DMS79 treated with DMSO at 0.1 percent for 48 hours (cell line): ENCODE results near the gene SEL1L3.
A peak's percentile ranks its signal among the peaks of the same experiment; 100 is the strongest.
"Not testable (repeated sequence)": the region's sequence is repeated elsewhere in the genome, so short reads cannot be mapped to it uniquely, and the experiment has no call there.

ENCODE experiments used
- DNase-seq: peaks from one replicate; lab custom pipeline; 2025; lab: John Stamatoyannopoulos, UW

The SEL1L3 gene

DNA sequence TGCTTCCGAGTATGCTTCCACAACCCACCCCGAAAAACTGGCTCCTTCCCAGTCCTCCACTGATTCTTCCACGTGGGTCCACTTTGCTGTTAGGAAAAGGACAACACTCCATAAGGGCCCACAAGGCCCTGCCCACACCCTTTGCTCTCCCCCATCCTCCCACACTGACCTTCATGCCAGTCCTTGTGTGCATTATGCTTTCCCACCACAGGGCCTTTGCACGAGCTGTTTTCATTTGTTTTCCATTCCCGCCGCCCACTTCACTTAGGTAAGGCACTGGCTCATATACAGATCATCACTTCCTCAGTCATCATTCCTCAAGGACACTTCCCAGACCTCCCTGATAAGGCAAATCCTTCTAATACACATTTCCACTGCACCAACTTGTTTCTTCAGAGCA is 16.8 kb upstream of the SEL1L3 start:
- DNase-seq: no peak

DNA sequence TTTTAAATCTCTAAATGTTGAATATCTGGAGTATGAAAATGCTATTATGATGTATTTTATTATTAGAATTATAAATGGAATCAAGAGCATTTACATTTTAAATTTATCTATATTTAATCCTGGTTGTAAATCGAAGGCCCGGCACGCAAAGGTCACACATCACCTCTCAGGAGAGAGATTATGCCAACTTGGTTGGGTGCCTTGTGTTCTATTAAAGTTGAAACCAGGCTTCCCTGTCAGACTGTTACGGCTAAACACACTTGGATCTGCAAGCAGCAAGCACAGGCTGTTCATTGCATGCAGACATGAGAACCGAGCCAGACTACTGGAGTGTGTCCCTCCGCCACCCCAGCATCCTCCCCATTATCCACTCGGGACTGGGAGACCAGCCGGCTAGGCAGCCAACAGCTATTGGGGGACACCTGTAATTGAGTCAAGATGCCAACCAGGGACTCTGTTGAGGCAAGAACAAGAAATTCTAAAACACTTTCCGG is 16.4 kb upstream of the SEL1L3 start:
- DNase-seq: no peak

DNA sequence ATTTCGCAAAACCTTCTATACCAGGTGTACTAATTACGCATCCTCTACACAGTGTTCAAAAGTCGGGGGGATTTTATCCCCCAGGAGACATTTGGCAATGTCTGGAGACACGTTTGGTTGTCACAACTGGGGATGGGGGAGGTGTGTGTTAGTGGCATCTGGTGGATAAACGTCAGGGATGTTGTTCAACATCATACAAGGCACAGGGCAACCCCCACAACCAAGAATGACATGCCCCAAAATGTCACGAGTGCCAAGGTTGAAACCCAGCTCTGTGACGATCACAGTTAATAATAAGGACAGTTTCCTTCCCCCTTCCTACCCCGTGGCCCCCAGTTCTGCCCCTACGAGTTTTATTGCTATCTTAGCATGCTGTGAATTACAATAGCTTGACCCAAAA is 15.9 kb upstream of the SEL1L3 start:
- no peak for DNase-seq

DNA sequence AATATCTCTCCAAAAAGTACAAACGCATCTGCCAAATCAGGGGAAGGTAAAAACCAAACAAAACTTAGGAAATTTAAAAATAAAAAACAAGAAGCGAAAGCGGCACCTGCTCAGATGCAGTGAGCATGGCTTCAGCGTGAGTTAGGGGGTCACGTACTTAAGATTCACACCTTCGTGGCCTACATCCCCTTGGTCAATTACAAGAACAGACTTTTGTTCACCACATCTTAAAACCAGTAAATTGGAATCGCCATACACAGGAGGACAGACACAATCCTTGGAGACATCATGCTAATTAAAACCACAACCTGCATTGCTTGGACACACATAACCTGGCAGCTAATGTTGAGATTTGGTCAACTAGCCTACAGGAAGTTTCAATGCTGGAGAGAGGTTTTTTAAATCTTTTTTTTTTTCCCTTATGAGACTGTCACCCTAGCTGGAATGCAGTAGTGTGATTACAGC is 12.5 kb upstream of the SEL1L3 start:
- DNase-seq: no peak

DNA sequence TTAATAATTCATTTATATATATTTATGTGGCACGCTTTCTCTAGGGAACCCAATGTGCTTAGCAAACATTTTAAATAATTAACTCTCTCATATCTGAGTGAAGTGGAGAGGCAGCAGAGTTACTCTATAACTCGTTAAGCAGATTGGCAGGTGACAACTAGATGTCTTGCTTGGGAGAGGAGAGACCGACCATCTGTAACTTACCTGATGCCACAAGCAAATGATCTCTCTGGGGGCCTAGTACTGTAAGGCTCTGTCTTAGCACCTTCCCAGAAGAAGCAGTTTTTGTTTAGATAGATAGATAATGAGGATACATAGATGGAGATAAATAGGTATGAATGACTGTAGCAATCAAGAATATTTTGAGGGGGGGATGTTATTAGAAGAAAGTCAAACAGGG is 11.9 kb upstream of the SEL1L3 start:
- DNase-seq: no peak

DNA sequence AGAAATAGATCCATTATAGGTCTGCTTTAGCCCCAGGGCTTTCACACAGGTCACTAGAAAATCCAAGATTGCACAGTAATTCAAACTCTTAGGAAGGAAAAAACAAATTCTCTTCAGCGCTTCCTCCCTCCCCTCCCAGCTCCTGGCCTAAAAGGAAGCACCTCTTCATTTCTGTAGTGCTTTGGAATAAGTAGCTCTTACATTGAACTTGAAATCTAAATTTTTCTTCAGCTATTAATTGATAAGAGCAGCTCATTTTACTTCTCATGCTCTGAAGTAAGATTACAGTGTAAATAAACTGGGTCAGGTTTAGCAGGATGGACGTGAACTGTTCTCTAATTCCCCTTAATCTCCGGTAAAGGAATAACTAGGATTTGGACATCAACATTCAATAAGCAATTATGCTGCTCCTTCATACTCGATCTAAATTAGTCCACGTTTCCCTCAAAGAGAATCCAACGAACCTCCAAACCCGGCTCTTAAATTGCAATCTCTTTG is 10.9 kb upstream of the SEL1L3 start:
- DNase-seq: peak; percentile 31

DNA sequence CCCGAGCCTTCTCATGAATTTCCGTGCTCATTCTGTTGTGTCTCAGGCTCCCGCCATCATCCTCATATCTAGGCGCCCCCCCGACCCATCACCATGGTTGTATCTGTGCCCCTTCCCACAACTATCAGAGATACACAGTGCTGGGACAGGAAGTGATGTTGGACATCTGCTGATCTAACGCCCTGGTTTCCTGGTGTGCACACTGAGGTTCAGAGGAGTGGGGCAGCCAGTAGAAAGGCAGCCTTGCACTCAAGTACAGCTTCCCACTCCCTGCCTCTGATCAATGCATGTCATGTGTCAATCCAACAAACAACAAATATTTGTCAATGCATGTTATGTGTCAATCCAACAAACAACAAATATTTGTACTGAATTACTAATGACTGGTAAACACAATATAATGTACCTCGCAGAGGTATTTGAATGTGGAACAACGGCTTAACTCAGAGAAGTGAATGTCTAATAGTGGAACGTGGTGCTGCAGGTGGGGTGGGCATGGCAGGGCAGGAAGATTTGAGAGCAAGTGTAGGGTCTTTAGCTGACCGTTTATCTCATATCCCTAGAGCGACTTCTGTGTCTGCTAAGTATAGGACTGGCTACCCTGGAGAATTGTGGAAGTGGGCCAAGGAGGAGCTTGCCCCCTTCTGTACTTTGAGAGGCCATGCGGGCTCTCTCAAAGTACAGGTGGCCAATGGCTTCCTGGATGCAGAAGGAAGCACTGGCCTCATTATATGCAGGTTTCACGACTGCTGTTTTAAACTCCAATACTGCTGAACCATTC is 10.3 kb upstream of the SEL1L3 start:
- no peak for DNase-seq

DNA sequence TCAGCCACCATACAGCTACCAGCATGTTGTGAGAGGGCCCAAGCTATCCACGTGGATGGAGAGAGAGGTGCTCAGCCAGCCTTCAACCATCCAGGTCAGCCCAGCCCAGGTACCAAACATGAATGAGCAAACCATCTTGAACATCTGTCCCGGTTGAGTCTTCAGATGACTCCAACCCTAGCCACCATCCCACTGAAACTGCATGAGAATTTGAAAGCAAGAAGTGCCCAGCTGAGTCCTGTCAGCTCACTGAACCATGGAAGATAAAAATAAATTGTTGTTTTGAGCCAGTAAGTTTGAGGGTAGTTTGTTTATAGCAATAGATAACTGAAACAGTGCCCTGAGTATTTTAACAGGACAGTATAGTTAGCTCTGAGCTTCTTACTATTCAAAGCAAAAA is 7.3 kb upstream of the SEL1L3 start:
- DNase-seq: no peak

DNA sequence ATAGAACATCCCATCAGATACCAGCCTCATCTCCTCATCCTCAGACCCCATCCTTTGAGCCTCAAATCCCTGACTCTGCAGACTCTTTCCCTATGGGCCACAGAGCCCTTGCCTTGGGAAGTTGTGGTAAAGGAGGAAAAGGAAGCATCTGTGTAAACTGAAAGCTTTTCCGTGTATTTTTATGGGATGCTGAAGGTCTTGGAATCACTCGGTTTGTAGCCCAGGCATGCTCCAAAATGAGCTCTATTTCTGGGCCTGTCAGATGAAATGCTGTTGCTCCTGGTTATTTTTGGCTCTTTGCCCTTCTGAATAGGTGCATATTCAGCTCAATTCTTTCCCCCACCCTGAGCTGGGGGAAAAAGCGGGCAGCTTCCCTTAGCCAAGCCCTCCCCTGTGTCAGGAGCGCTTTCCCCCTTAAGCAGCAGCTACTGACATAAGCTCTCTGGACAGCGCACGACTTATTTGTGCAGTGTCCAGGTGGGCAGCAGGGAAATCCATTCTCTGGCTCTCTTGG is 5.0 kb upstream of the SEL1L3 start:
- DNase-seq: no peak

DNA sequence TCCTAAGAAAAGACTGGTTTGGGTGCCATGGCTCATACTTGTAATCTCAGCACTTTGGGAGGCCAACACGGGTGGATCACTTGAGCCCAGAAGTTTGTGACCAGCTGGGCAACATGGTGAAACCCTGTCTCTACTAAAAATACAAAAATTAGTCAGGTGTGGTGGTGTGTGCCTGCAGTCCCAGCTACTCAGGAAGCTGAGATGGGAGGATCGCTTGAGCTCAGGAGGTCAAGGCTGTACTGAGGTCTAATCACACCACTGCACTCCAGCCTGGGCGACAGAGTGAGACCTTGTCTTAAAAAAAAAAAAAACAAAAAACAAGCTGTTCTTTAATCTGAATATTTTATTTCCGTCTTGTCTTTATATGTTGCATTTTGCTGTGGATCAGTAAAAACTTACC is 3.6 kb upstream of the SEL1L3 start:
- DNase-seq: not testable (repeated sequence)

DNA sequence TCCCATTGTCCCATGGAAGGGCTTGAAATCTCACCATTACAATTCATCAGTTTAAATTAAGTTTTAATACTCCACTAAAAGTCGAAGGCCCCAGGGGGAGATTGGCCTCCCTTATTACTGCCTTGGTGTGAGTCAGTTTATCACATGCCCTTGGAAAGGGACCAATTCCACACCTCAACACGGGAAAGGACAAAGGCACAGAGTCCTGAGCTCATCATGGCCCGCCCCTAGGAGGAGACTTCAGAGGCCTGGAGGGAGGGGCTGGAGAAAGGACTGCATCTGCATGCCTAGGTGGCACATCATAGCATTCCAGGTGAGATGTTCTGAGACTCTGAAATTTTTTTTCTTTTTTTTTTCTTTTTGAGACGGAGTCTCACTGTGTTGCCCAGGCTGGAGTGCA is 2.8 kb upstream of the SEL1L3 start:
- DNase-seq: no peak

DNA sequence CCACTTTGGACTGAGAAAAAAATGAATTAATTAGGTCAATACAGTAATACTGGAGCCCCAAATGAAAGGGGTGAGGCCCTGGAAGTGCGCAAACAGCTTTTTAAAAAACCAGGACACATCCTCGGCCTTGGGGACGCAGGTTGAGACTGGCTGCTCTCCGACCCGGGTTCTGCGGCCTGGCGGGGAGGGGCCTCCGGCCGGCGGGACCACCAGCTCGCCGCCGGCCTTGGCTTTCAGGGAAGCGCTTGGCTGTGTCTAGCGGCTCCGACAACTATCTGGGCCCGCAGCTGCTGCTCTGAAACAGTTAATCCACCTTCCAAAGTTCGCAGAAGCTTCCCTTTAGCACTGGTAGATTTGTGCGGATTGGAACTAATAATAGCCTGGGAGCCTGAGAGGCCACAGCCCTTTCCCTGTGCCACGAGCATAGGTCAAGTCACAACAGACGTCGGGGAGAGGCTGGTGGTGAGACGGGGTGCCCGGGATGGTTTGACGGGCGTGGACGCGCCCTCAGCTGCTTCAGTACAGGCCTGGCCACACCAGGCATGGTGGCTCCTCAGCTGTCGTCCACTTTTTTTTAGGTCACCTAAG is 1.1 kb upstream of the SEL1L3 start:
- DNase-seq: no peak

DNA sequence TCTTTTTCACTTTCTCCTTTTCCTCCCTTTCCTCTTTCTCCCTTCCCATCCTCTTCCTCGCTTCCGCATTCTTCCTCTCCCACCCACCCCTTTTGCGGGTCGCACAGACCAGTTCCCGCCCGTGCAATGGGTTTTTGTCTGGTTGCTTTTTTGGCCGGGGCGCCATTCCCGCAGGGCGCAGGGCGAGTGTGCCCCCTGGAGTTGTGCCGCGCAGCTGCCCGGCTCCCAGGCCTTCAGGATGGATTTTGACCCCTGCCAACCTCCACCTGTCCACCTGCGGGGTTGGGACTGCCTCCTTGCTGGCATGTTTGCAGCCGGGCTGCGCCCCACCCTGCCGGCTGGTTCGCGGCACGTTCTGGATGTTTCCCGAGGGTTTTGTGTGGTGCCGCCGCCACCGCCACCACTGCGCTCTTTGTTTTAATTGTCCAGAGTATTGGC is 578 bp upstream of the SEL1L3 start:
- no peak for DNase-seq

DNA sequence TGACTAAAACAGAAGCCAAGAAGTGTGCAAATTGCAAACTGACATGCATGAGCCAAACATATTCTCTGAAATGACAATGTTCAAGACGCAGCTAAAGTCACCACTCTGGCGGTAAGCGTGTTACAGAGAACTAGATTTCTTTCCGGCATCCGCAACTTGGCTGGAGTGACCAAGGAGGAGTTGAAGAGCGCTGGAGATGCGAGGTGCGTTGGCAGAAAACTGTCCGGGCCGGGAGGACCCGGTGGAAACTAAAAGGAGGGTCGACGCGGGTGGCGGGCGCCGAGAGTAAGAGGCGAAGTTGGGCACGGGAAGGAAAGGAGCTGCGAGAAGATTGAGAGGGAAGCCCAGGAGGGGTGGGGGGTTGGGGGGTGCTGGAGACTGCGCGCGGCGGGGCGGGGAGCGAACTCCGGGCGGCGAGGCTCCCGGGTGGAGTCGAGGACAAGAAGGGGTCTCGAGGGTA is 807 bp downstream of the SEL1L3 start:
- DNase-seq: no peak

DNA sequence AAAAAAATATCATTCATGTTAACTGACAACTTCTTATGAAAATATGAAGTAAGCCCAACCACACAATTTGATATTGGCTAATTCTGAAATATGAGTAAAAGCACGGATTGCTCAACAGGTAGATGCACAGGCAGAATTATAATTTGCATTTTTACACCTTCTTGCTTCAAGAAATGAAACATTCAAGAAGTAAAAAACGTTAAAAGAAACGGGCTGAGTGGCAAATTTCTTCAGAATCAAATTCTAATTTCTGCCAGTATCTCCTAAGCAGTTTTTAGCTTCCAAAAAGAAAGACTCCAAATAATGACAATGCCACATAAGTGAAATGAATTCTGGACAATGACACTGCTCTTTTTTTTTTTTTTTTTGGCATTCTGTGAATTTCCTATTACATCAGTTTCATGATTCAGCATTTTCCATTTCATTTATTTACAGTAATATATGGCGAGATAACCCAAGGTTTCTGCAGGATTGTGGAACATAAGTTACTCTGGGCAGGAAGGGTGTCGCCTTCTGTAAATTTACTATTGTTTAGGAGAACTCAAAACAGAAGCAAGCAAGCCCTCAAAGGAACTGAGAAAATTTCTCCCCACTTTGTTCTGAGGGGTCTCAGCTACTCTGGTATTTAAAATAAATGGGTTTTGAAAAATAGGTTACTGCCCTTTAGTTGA is 1.4 kb downstream of the SEL1L3 start:
- DNase-seq: no peak

DNA sequence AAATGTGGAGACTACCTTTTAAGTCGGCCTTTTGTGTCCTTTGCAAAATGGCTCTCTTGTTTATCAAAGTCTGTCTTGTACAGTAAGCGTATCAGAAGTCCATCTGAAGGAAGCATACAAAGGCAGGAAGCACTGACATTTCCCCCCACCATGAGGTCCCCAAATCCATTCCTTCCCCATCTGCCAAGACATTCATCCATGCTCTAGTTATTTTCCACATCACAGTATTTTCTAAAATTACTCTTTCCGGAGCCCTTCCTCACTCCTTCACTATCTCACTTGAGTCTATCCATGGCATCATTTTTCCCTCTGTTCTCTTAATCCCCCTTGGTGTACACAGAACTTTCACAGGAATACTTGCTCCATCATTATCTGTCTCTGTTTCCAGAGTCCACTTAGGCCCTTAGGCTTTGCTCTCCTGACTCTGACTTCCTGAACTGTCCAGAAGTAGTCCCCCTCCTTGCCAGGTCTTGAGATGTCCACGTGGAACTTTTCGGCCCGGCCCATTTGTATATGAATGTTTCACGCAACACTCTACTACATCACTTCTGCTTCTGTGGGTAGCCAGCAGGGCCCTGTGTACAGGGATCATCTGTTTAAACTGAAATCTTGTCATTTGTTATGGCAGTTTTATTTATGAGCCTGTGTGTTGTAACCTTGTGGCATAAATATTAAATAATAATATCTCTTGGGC is 2.1 kb downstream of the SEL1L3 start:
- no peak for DNase-seq

DNA sequence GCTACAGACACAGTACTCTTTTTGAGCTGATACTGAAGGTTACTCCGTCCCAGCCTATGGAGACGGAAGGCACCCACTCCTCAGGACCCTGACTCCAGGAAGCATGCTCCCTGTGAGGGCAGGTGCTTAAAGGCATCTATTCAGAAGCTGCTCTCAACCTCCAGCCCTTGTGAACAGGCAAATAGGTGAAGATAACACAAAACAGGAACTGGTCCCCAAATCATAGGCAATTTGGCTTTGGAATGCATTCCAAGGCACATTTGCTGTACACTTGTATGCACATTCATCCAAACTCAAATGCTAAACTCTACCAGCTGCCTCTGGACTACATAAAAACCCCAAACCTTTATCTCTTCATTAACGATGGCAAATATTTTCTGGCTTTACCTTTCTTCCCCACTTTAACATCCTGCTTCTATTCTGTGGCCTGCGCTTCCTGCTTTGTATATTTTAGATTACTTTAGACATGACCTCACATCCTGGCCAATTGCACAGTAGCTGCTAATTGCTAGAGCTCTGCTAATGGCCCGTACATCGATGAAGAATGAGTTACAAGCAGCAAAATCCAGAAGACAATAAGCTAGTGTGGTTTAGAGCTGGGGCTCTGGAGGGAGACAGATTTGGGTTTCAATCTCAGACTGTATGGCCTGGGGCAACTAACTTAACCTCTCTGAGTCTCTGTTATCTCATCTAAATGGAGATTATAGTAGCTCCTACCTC is 3.2 kb downstream of the SEL1L3 start:
- DNase-seq: no peak

DNA sequence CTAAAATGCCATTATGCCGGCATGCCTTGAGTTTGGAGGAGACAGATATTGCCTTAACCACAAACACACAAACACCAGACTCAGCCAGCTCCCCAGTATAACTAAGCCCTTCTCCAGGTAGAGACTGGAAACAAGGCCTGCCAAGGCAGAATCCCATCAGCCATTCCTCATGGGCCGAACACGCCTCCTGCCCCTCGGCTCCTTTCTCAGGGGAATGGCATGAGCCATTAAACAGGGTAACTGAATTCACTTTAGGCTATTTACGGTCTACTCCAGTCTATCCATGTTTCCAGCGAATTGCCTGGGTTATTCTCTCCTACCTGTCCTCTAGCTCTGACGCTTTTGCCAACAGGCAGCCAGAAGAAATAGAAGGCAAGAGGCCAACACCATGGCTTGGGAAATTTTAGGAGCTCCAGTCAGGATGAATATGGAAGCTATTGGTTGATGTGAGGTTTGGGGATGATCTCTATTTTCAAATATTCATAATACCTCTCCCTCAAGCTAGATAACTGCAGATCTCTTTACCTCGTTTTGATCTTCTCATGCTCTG is 4.9 kb downstream of the SEL1L3 start:
- DNase-seq: no peak

DNA sequence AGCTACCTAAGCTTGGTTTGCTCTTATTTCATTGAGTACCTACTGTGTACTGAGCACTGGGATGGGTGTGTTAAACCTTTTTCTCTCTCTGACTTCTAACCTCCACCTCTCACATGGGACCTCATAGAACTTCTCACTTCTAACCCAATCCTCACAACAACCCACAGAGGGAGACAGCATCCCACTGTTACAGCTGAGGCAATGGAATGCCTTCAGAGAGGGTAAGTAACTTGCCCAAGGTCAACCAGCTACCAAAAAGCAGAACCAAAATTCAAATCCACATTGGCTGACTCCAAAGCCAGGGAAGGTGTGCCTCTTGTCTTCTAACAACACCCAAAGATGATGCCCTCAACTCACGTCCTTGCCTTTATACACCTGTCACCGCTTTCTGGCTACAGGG is 5.4 kb downstream of the SEL1L3 start:
- no peak for DNase-seq

DNA sequence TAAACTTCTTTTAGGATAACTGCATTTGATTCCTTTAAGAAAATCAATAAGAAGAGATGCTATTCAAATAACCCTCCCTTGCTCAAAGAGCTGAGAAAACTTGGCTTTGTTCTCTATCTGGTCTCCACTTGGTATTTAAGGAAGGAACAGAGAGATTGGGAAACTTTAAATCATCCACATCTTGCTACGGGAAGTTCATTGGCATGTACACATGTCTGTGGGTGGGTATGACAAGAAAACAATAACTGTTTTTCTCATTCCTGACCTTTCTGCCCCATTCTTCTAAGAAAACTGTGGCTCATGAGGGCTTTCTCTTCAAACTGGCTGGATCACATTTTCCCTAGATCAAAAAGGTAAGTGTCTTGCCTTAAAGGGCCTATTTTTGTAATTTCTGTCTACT is 6.0 kb downstream of the SEL1L3 start:
- DNase-seq: no peak

DNA sequence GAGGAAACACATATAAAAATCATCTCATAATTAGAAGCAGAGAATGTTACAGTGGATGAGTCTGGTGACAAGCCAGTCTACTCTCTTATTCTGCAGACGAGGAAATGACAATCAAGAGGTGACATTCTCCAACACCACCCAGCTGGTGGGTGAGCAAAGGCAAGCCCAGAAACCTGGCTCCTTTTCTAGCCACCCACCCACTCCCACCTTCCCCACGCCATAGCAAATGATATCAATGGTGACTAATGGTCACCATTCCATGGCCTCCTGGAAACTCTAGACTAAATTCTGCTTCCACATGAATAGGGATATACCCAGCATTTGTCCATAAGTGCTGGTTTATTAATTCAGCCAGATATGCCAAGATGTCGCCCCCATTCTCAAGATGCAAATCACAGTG is 10.7 kb downstream of the SEL1L3 start:
- DNase-seq: no peak
